ENCODE measurements around the gene PROCA1. TPM values are rescaled to one million over a fixed set of nuclear protein-coding genes. Genes with fewer than 3 reads are reported as not detected.
A peak's percentile ranks its signal among the peaks of the same experiment; 100 is the strongest.

PROCA1 gene
- total RNA-seq, 1 donor from 2014 or later: 3.4 TPM

- Histone ChIP-seq H4K20me1 (ENCODE audit: insufficient read depth, low read length) (peaks cover 79% of the 10 kb centered on the region), H3K79me2 (ENCODE audit: insufficient read depth, low read length) (peaks cover 68% of the 10 kb centered on the region), H2AFZ (ENCODE audit: low read depth, low read length) (no peak overlapping the region), H3K4me3 (ENCODE audit: insufficient read depth, low read depth, low read length) (no peak overlapping the region), H3K36me3 (ENCODE audit: insufficient read depth, low read length) (peaks cover 23% of the 10 kb centered on the region), H3K4me2 (ENCODE audit: low read length) (no peak overlapping the region), H3K9ac (ENCODE audit: low read length) (no peak overlapping the region), H3K27ac (ENCODE audit: low read depth, low read length) (no peak overlapping the region), H3K4me1 (ENCODE audit: insufficient read depth, low read length) (peaks cover 29% of the 10 kb centered on the region), H3K9me3 (ENCODE audit: insufficient read depth, low read depth, low read length) (no peaks in the 10 kb centered on the region), H3K27me3 (ENCODE audit: insufficient read depth, low read length) (no peaks in the 10 kb centered on the region)
- H3K27me3 Mint-ChIP-seq (ENCODE audit: low read depth, unreplicated experiment): no peaks in the 10 kb centered on the region
- peak overlapping the region; percentile 58 for H3K27ac Mint-ChIP-seq (ENCODE audit: unreplicated experiment)
- H3K9me3 Mint-ChIP-seq (ENCODE audit: unreplicated experiment): no peaks in the 10 kb centered on the region
- FAIRE-seq (no peak), DNase-seq (ENCODE audit: low read depth) (no peak)
- TF ChIP-seq CTCF (IDR thresholded peaks at IDR 0.05; ENCODE audit: insufficient read depth, low read depth, low read length) (no peak), EZH2 (IDR thresholded peaks at IDR 0.05; ENCODE audit: insufficient read depth, low read length) (no peak)
- peaks cover 10% of the 10 kb centered on the region for H3K4me1 Mint-ChIP-seq (ENCODE audit: low read depth, unreplicated experiment)
- peaks cover 12% of the 10 kb centered on the region for H3K36me3 Mint-ChIP-seq (ENCODE audit: low read depth, unreplicated experiment)
- H3K4me3 Mint-ChIP-seq (ENCODE audit: unreplicated experiment): no peak overlapping the region
Measured at GRCh38 chr17:28747801-28748750, 36.4 kb upstream of the PROCA1 start.

- peak overlapping the region; percentile 92 for H3K9ac ChIP-seq (ENCODE audit: low read length)
- no peak for TF ChIP-seq CTCF (IDR thresholded peaks at IDR 0.05; ENCODE audit: insufficient read depth, low read depth, low read length)
- TF ChIP-seq EZH2 (IDR thresholded peaks at IDR 0.05; ENCODE audit: insufficient read depth, low read length): no peak
- no peak overlapping the region for H3K4me3 ChIP-seq (ENCODE audit: insufficient read depth, low read depth, low read length)
- Mint-ChIP-seq H3K27ac (ENCODE audit: unreplicated experiment) (no peak overlapping the region), H3K4me3 (ENCODE audit: unreplicated experiment) (peak overlapping the region; percentile 94), H3K9me3 (ENCODE audit: unreplicated experiment) (no peaks in the 10 kb centered on the region), H3K4me1 (ENCODE audit: low read depth, unreplicated experiment) (peaks cover 11% of the 10 kb centered on the region), H3K27me3 (ENCODE audit: low read depth, unreplicated experiment) (no peaks in the 10 kb centered on the region), H3K36me3 (ENCODE audit: low read depth, unreplicated experiment) (peaks cover 8% of the 10 kb centered on the region)
- H3K9me3 ChIP-seq (ENCODE audit: insufficient read depth, low read depth, low read length): no peaks in the 10 kb centered on the region
- no peak for DNase-seq (ENCODE audit: low read depth)
- H3K36me3 ChIP-seq (ENCODE audit: insufficient read depth, low read length): peaks cover 20% of the 10 kb centered on the region
- peak overlapping the region; percentile 95 for H3K4me2 ChIP-seq (ENCODE audit: low read length)
- H2AFZ ChIP-seq (ENCODE audit: low read depth, low read length): no peak overlapping the region
- H3K4me1 ChIP-seq (ENCODE audit: insufficient read depth, low read length): peaks cover 35% of the 10 kb centered on the region
- H3K27me3 ChIP-seq (ENCODE audit: insufficient read depth, low read length): no peaks in the 10 kb centered on the region
- peaks cover 75% of the 10 kb centered on the region for H4K20me1 ChIP-seq (ENCODE audit: insufficient read depth, low read length)
- no peak for FAIRE-seq
- no peak overlapping the region for H3K27ac ChIP-seq (ENCODE audit: low read depth, low read length)
- peaks cover 68% of the 10 kb centered on the region for H3K79me2 ChIP-seq (ENCODE audit: insufficient read depth, low read length)
Measured at GRCh38 chr17:28747051-28747691, 35.5 kb upstream of the PROCA1 start.
